ENCODE measurements around the gene C10orf88. TPM values are rescaled to one million over a fixed set of nuclear protein-coding genes. Genes with fewer than 3 reads are reported as not detected.

The C10orf88 gene
- total and polyA plus RNA-seq, 12 donors = 3.8 to 14.3 (median 7.3) TPM

- intact Hi-C loops (cut with DNase I) = no loop called here
- Histone ChIP-seq H3K36me3 (replicated peaks in 1 of 2) (no peaks in the 10 kb centered on the region), H3K4me3 (no peak overlapping the region), H3K4me1 (replicated peaks in 1 of 2) (no peaks in the 10 kb centered on the region), H3K27me3 (no peaks in the 10 kb centered on the region), H3K9me3 (replicated peaks in 1 of 3) (no peaks in the 10 kb centered on the region), H3K27ac (no peak overlapping the region)
- peak in 2 of 7 donors; percentile 22 to 27 for DNase-seq
- no peak for TF ChIP-seq CTCF (IDR thresholded peaks at IDR 0.05)
- TF ChIP-seq POLR2A (IDR thresholded peaks at IDR 0.05) = no peak
- 63 to 76% (median 70%) methylated on average over 5 of the region's 5 CpGs for WGBS, 4 donors
Measured at GRCh38 chr10:122974023-122974422, 20.0 kb upstream of the C10orf88 start.

DNA sequence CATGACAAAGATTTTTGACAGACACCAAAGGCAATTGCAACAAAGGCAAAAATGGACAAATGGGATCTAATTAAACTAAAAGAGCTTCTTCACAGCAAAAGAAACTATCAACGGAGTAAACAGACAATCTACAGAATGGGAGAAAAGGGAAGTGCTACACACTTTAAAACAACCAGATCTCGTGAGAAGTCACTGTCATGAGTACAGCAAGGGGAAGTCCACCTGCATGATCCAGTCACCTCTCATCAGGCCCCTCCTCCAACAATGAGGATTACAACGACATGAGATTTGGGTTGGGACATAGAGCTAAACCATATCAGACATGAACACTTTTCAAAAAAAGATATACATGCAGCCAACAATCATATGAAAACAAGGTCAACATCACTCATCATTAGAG is 14.7 kb upstream of the C10orf88 start:
- H3K4me3 ChIP-seq = no peak overlapping the region
- 70 to 85% (median 78%) methylated on average over 3 of the region's 3 CpGs for WGBS, 4 donors
- DNase-seq = no peak
- no peaks in the 10 kb centered on the region for H3K9me3 ChIP-seq (replicated peaks in 1 of 3)
- TF ChIP-seq CTCF (IDR thresholded peaks at IDR 0.05) = no peak
- no peak for TF ChIP-seq POLR2A (IDR thresholded peaks at IDR 0.05)
- H3K27ac ChIP-seq = no peak overlapping the region
- intact Hi-C loops (cut with DNase I) = no loop called here
- no peaks in the 10 kb centered on the region for H3K4me1 ChIP-seq (replicated peaks in 1 of 2)
- no peaks in the 10 kb centered on the region for H3K36me3 ChIP-seq (replicated peaks in 1 of 2)
- no peaks in the 10 kb centered on the region for H3K27me3 ChIP-seq

GRCh38 chr10:122966879-122967278 is 12.9 kb upstream of the C10orf88 start:
- TF ChIP-seq POLR2A (IDR thresholded peaks at IDR 0.05) = no peak
- no peak for TF ChIP-seq CTCF (IDR thresholded peaks at IDR 0.05)
- no peak overlapping the region for H3K27ac ChIP-seq
- intact Hi-C loops (cut with DNase I) = no loop called here
- H3K27me3 ChIP-seq = no peaks in the 10 kb centered on the region
- H3K36me3 ChIP-seq (replicated peaks in 1 of 2) = no peaks in the 10 kb centered on the region
- H3K4me3 ChIP-seq = no peak overlapping the region
- no peaks in the 10 kb centered on the region for H3K4me1 ChIP-seq (replicated peaks in 1 of 2)
- DNase-seq = no peak
- no peaks in the 10 kb centered on the region for H3K9me3 ChIP-seq (replicated peaks in 1 of 3)

DNA sequence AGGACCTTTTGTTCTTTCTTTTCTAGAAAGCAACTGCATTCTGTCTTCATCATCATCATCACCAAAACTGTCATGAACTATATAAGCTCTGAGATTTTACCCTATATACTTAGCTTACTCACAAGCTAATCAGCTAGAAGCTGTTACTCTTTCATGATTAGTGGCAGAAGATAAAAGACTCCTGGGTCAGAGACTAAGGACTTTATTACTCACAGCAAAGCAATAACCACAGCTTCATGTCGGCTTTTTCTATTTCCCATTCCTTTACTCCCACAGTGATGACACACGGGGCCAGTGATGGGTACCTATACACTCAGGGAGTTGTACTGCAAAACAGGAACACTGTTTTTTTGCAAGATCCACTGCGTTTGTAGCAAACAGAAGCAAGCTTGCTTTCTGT is 8.4 kb upstream of the C10orf88 start:
- H3K27ac ChIP-seq = no peak overlapping the region
- no peak for TF ChIP-seq POLR2A (IDR thresholded peaks at IDR 0.05)
- H3K36me3 ChIP-seq (replicated peaks in 1 of 2) = no peaks in the 10 kb centered on the region
- H3K4me1 ChIP-seq (replicated peaks in 1 of 2) = no peaks in the 10 kb centered on the region
- H3K27me3 ChIP-seq = no peaks in the 10 kb centered on the region
- intact Hi-C loops (cut with DNase I) = no loop called here
- 54 to 73% (median 70%) methylated on average over 3 of the region's 3 CpGs for WGBS, 4 donors
- no peak for DNase-seq
- no peaks in the 10 kb centered on the region for H3K9me3 ChIP-seq (replicated peaks in 1 of 3)
- H3K4me3 ChIP-seq = no peak overlapping the region

DNA sequence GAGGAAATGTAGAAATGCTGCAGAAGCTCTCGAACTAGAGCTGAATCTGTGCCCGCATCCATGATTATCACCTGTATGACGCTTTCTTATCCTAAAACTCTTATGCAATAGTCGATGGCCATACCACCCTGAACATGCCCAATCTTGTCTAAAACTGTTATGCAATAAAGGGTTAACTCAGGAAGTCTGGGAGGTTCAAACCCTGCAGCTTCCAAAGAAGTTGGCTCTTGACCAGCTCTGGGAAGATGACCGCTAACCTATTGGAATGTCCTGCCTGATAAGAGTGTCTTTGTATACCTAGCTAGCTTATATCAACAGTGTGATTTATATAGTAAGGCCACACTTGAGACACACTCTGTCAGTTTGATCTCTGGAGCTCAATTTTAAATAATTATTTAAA is 3.4 kb upstream of the C10orf88 start:
- no peaks in the 10 kb centered on the region for H3K36me3 ChIP-seq (replicated peaks in 1 of 2)
- no peak overlapping the region for H3K27ac ChIP-seq
- no peak for TF ChIP-seq POLR2A (IDR thresholded peaks at IDR 0.05)
- no peak for TF ChIP-seq CTCF (IDR thresholded peaks at IDR 0.05)
- DNase-seq = no peak
- peaks cover 0 to 14% of the 10 kb centered on the region in 2 donors for H3K4me1 ChIP-seq (replicated peaks in 1 of 2)
- H3K27me3 ChIP-seq = no peaks in the 10 kb centered on the region
- no peaks in the 10 kb centered on the region for H3K9me3 ChIP-seq (replicated peaks in 1 of 3)
- intact Hi-C loops (cut with DNase I) = no loop called here
- 79 to 89% (median 84%) methylated on average over 5 of the region's 5 CpGs for WGBS, 4 donors
- H3K4me3 ChIP-seq = no peak overlapping the region

Data from adrenal gland (tissue), 12 donors.